CD4-positive, alpha-beta T cell treated with Interferon alpha-2 for 1 hour (primary cell): ENCODE data around the gene CCDC107.

ENCODE experiments used
- DNase-seq, 2 donors: peaks; one replicate each; pipeline ENCODE4 v3.0.0-alpha.2; 2020 to 2022

The CCDC107 gene

GRCh38 chr9:35662437-35662836 is 4.3 kb downstream of the CCDC107 start:
- no peak for DNase-seq

DNA sequence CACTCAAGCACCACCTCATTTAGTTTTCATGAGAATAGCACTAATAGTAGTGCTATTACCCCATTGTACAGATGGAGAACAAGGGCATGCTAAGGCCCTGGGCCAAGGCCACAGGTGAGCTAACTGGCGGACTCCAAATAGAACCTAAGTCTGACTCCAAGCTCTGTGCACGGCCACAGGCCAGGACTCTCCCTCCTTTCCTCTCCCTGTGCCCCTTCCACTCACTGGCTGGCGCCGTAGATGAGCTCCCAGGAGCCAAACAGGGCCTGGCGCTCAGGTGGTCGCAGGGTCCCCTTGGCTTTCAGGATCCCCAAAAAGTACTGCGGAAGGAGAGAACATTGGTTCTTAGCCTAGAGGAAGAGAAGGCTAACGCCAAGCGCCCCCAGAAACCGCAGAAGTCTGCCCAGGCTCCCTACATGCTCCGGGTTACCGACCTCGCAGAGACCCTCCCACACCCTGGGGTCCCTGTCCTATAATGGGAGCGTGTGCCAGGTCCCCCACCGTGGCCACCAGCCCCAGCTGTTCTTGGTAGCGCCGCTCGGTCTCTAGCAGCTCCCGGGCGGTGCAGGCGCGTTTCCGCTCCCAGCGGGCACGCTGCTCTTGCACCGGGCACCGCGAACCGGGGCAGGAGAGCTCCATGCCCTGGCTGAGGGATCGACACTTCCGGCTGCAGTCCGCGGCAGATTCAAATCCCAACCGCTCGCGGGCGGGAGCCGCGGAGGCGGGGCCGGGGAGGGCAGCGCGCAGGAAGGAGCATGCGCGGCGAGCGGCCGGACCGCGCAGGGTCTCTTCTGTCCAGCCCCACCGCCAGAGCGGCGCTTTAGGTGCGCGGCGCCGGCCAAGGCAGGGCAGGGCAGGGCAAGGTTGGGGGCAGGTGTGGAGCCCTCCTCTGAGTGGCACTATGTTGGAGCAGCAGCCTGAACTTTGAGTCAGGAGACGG is 6.7 kb downstream of the CCDC107 start, which contains the start of gene ARHGEF39:
Gene ARHGEF39 (minus strand): TSS at position 665 of the 940 bp plus-strand sequence. CDS start 26 bp downstream, at position 639.
- DNase-seq: peak; percentile 52 to 74

GRCh38 chr9:35665471-35665818 is 7.4 kb downstream of the CCDC107 start:
- DNase-seq: no peak

DNA sequence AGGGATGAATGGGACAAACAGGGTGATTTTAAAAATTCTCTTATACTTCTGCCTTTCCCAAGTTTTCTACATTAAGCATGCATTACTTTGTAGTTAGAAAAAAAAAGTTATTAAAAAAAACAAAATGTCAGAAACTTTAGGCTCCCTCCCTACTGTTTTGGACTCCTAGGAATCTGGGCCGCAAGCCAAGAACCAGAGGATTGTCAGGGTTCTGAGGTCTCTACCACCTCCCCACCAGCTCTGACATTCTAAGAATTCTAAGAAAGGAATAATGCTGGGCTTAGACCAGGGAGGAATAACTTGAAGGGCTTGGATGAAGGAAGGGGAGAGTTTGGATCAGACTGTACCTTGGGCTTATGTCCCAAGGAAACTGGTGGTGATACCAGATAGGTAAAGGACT is 8.0 kb downstream of the CCDC107 start:
- no peak for DNase-seq

DNA sequence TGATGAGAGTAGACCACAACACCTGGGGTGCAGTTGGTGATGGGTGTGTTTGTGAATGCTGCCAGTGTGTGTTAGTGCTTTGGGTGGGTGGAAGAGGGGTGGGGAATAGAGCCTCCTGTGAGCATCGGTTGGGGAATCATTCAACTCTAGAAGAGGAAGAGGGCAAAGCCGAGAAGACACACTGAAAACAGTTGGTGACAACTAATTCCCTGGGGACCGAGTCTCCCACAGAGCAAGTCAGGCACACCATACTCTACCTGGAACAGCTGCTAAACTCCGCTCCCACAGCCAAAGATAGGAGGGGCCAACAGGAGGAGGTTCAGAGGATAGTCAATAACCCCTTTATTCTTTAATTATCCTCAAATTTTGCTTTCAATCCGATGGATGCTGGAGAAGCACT is 8.5 kb downstream of the CCDC107 start:
- no peak for DNase-seq

- no peak for DNase-seq
These were observed 9.8 kb downstream of the CCDC107 start for GRCh38 chr9:35667939-35668338.

DNA sequence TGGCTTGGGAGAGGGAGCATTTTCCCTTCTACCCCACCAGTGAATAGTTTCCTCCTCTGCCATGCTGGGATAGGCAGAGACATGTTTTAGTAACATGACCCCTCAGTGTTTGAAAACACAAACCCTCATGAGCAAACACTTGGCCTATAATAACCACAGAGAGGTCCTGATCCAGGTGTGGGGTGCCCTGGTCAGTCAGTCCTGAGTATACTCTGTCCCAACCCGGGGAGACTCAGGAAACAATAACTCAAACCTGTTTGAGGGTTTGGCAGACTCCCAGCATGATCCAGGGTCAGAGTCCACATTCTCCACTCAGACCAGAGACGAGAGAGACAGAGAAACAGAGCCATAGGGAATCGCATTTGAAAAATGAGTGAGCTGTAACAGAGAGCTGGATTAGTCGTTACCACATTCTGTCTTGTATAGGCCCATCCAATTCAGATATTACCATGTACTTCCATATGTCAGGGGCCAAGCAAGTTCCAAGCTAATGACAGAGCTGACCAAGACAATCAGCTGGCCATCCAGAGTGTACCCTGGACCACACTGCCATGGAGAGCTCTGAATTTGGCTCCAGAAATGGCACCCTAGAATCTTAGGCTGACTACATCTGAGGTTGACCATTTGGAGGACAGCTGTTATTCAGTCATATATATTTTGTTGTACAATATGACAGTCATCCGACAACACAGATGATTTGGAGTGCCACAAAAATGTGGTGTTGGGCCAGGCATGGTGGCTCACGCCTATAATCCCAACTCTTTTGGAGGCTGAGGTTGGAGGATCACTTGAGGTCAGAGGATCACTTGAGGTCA is 11.4 kb downstream of the CCDC107 start:
- DNase-seq: no peak

- DNase-seq: no peak
These were observed 15.3 kb downstream of the CCDC107 start, which contains the start of gene CA9 for GRCh38 chr9:35673132-35674024. TSS of gene CA9 (plus strand) at chr9:35673928. CDS start at chr9:35673960, 32 bp downstream.

GRCh38 chr9:35674025-35674361 is 15.9 kb downstream of the CCDC107 start:
- DNase-seq: no peak

GRCh38 chr9:35675204-35675603 is 17.1 kb downstream of the CCDC107 start:
- no peak for DNase-seq

DNA sequence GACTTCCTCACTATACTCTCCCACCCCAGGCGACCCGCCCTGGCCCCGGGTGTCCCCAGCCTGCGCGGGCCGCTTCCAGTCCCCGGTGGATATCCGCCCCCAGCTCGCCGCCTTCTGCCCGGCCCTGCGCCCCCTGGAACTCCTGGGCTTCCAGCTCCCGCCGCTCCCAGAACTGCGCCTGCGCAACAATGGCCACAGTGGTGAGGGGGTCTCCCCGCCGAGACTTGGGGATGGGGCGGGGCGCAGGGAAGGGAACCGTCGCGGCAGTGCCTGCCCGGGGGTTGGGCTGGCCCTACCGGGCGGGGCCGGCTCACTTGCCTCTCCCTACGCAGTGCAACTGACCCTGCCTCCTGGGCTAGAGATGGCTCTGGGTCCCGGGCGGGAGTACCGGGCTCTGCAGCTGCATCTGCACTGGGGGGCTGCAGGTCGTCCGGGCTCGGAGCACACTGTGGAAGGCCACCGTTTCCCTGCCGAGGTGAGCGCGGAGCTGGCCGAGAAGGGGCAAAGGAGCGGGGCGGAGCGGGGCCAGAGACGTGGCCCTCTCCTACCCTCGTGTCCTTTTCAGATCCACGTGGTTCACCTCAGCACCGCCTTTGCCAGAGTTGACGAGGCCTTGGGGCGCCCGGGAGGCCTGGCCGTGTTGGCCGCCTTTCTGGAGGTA is 17.8 kb downstream of the CCDC107 start:
- peak; percentile 20 to 42 for DNase-seq

DNA sequence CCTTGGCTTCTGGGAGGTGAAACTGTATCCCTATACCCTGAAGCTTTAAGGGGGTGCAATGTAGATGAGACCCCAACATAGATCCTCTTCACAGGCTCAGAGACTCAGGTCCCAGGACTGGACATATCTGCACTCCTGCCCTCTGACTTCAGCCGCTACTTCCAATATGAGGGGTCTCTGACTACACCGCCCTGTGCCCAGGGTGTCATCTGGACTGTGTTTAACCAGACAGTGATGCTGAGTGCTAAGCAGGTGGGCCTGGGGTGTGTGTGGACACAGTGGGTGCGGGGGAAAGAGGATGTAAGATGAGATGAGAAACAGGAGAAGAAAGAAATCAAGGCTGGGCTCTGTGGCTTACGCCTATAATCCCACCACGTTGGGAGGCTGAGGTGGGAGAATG is 21.0 kb downstream of the CCDC107 start:
- DNase-seq: no peak

- no peak for DNase-seq
These were observed 21.8 kb downstream of the CCDC107 start for GRCh38 chr9:35679766-35680330.

GRCh38 chr9:35680331-35681105 is 22.4 kb downstream of the CCDC107 start:
- DNase-seq: no peak

DNA sequence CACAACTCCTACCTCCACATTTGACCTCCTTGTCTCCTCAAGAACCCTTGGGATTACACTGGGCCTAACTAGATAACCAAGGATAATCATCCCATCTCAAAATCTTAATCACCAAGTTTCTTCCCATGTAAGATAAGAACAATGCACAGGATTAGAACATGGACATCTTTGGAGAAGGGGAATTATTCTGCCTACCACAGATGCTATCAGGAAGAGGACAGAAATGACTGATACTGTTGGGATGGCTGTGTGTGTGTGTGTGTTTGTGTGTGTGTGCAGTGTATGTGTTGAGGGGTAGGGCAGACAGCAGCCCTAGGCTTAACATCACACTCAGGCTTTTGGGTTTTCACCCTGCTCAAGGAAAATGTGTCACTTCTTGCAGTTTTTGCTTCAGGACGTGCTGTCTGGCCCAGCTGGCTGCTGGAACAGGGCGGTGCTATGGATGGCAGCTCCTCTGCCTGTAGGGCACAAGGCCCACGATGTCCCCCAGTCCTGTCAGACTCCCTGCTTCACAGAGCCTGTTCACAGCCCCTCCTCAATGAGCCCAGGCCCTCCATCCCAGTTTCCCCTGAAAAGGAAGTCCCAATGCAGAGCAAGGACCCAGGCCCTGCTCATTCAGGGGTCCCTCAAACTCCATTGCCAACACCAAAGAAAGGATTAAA is 23.4 kb downstream of the CCDC107 start:
- DNase-seq: no peak

DNA sequence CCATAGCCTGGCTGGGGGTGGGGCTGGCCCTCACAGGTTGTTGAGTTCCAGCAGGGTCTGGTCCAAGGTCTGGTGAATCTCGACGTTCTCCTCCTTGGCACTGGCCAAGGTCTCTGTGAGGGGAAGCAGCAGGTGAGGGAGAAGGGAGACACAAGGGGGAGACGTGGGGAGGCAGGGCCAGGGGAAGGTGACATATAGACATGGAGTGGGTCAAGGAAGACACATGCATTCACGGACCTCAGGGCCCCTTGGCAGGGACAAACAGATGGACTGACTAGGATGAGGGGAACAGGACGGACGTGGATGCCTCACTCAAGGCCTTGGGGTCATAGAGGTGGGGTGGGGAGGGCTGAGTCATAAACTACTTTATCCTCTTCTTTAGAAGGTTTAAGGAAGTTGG is 24.0 kb downstream of the CCDC107 start:
- no peak for DNase-seq

DNA sequence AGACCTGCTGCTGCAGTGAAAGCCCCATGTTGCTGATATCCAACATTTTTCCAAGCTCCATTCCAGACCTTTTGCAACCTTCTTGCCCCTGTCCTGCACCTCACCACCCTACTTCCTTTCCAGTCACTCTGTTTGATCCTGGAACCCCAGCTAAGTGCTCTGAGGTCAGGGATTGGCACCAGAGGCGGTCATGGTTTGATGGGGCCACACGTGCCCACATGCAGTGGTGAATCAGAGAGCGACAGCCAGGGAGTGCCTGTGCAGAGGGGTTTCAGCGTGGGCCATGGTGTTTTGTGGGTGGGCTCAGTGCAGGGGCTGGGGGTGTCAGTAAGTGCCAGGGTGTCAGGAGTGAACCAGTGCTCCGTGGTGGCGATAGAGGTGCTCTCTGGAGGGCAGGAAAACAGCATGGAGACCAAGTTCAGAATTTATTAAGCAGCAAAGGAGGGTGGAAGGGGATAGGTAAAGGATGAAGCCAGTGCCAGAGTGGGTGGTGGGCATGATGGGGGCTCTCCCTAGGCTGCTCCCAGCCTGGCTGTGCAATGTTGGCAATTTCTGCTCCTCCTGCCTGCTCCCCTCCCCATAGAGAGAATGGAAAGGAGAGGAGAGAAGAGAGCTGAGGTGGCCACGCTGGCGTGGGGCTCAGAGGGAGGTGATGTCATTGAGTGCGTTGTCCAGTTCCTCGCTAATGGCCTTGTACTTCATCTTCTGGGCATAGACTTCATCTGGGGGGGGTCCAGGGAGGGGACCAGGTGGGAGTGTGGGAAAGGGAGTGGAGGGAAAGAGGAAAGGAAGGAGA is 24.6 kb downstream of the CCDC107 start:
- DNase-seq: no peak

DNA sequence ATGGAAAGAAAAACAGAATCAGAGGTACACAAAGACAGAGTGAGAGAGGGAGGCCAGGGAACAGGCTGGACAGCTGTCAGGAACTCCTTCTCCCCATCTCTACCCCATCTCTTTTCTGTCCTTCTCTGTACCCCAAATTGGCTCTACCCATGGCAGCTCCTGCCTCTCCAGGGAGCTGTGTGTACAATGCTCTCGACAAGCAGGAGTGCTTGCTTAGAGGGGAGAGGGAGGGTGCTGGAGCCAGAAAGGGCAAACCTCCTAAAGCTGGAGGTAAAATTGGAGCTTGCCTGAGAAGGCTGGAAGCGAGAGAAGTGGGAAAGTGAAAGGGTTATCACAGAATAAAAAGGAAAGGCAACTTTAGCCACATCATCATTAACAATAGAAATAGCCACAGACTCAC is 25.2 kb downstream of the CCDC107 start:
- DNase-seq: no peak

- DNase-seq: no peak
These were observed 26.8 kb downstream of the CCDC107 start for GRCh38 chr9:35684921-35685320.

- DNase-seq: no peak
These were observed 27.4 kb downstream of the CCDC107 start for GRCh38 chr9:35685506-35685905.
